Endothelial cell of umbilical vein (primary cell): ENCODE measurements around the gene TBX2. TPM values are rescaled to one million over a fixed set of nuclear protein-coding genes. Genes with fewer than 3 reads are reported as not detected.

ENCODE experiments used
- BruUV-seq: library from RNA; stranded (reverse); fragments of 400-500 nt; replicated peaks from 2 replicates; lab custom pipeline; 2021; lab: Mats Ljungman, UMichigan
- CTCF ChIA-PET: fragments of 300-600, 350-600 bp; sonication (Branson Sonifier 250); formaldehyde crosslinking; loops from one replicate; lab custom pipeline; 2021; ENCODE audit warnings: antibody characterized with exemption, inconsistent platforms; lab: Charles Lee
- POLR2A ChIA-PET: fragments of 300-600, 350-600 bp; sonication (Branson Sonifier 250); formaldehyde crosslinking; loops from one replicate; lab custom pipeline; 2021; ENCODE audit warnings: antibody characterized with exemption, inconsistent platforms; lab: Charles Lee
- DNase-seq: peaks from one replicate; pipeline ENCODE4 v3.0.0-alpha.2; 2011; ENCODE audit warnings: low read depth, low spot score
- FAIRE-seq: peaks from 2 replicates; lab custom pipeline; 2011; peaks lifted over from hg19 to GRCh38; lab: Jason Lieb, UNC
- H2AFZ ChIP-seq: 2 replicates; pipeline ENCODE4 v1.6.0; 2012; ENCODE audit warnings: low read depth, low read length, control low read depth, inconsistent platforms
- H3K27ac ChIP-seq: 2 replicates; pipeline ENCODE4 v1.5.1; 2011; ENCODE audit warnings: low read depth, mild to moderate bottlenecking, control low read depth, low read length, moderate library complexity; ENCODE audit not compliant: insufficient read depth
- H3K27me3 ChIP-seq, 2 experiments: 2 replicates each; pipeline versions ENCODE4 v1.6.0 to v1.6.1; 2011; ENCODE audit warnings: low read length in 2 of 2, mixed read lengths in 1 of 2; ENCODE audit not compliant: control insufficient read depth in 2 of 2, insufficient read depth in 2 of 2
- H3K36me3 ChIP-seq, 2 experiments: 2 replicates in 1 of 2; 3 replicates in 1 of 2; pipeline ENCODE4 v1.5.1; 2011; ENCODE audit warnings: low read length in 2 of 2, mild to moderate bottlenecking in 1 of 2, moderate library complexity in 1 of 2; ENCODE audit not compliant: control insufficient read depth in 2 of 2, insufficient read depth in 2 of 2; ENCODE audit errors: extremely low read depth in 1 of 2
- H3K4me1 ChIP-seq: 3 replicates; pipeline ENCODE4 v1.5.1; 2011; ENCODE audit warnings: mild to moderate bottlenecking, low read length; ENCODE audit not compliant: control insufficient read depth, insufficient read depth; ENCODE audit errors: extremely low read depth
- H3K4me2 ChIP-seq: 2 replicates; pipeline ENCODE4 v1.6.1; 2011; ENCODE audit warnings: low read length, control low read depth, mixed read lengths; ENCODE audit not compliant: insufficient read depth
- H3K4me3 ChIP-seq, 3 experiments: fragments of 200-600 bp in 1 of 3; sonication (generic), shearing (Covaris generic) in 1 of 3; replicated peaks in 1 of 3; 2 replicates each; pipeline ENCODE4 v1.5.1; 2011 to 2016; ENCODE audit warnings: control low read depth in 3 of 3, low read length in 3 of 3, mild to moderate bottlenecking in 2 of 3, inconsistent platforms in 1 of 3, low read depth in 1 of 3, moderate library complexity in 1 of 3; ENCODE audit not compliant: insufficient read depth in 1 of 3
- H3K79me2 ChIP-seq: 2 replicates; pipeline ENCODE4 v1.6.0; 2012; ENCODE audit warnings: low read length, inconsistent platforms; ENCODE audit not compliant: control insufficient read depth, insufficient read depth
- H3K9ac ChIP-seq: replicated peaks from 2 replicates; pipeline ENCODE3; 2011; ENCODE audit warnings: low read length, control low read depth; ENCODE audit not compliant: insufficient read depth; ENCODE audit errors: extremely low read depth
- H3K9me1 ChIP-seq: replicated peaks from 3 replicates; pipeline ENCODE4 v1.6.0; 2011; ENCODE audit warnings: mild to moderate bottlenecking, low read length; ENCODE audit not compliant: control insufficient read depth, insufficient read depth; ENCODE audit errors: extremely low read depth
- H3K9me3 ChIP-seq: replicated peaks from 2 replicates; pipeline ENCODE4 v1.5.1; 2012; ENCODE audit warnings: low read length, inconsistent platforms; ENCODE audit not compliant: control insufficient read depth, insufficient read depth
- H4K20me1 ChIP-seq: replicated peaks from 2 replicates; pipeline ENCODE3; 2011; ENCODE audit warnings: mild to moderate bottlenecking, low read length; ENCODE audit not compliant: control insufficient read depth, insufficient read depth; ENCODE audit errors: extremely low read depth
- CTCF ChIP-seq, 2 donors: IDR thresholded peaks; 1 replicate in 1 of 2; 2 replicates in 1 of 2; pipeline ENCODE4 v1.5.1; 2011; ENCODE audit warnings: low read length in 2 of 2, mild to moderate bottlenecking in 2 of 2, moderate library complexity in 2 of 2, control low read depth in 1 of 2, inconsistent platforms in 1 of 2, low read depth in 1 of 2; ENCODE audit not compliant: insufficient read depth in 1 of 2; ENCODE audit errors: extremely low read depth in 1 of 2
- EZH2 ChIP-seq: IDR thresholded peaks from 2 replicates; pipeline ENCODE4 v1.6.1; 2012; ENCODE audit warnings: borderline replicate concordance, low read depth, mild to moderate bottlenecking, moderate library complexity, low read length, inconsistent platforms; ENCODE audit not compliant: severe bottlenecking
- FOS ChIP-seq: IDR thresholded peaks from 2 replicates; pipeline ENCODE4 v1.6.1; 2011; ENCODE audit warnings: mild to moderate bottlenecking, low read length, moderate library complexity, borderline replicate concordance; ENCODE audit not compliant: insufficient read depth
- GATA2 ChIP-seq: IDR thresholded peaks from 2 replicates; pipeline ENCODE4 v1.7.0; 2011; ENCODE audit warnings: low read depth, mild to moderate bottlenecking, moderate library complexity, mixed read lengths, low read length; ENCODE audit not compliant: insufficient read length, insufficient read depth
- JUN ChIP-seq: IDR thresholded peaks from 2 replicates; pipeline ENCODE4 v1.6.1; 2011; ENCODE audit warnings: borderline replicate concordance, low read depth; ENCODE audit not compliant: insufficient read length, insufficient read depth
- MAX ChIP-seq: IDR thresholded peaks from 2 replicates; pipeline ENCODE4 v1.6.1; 2011; ENCODE audit not compliant: insufficient read depth, insufficient read length
- MYC ChIP-seq: IDR thresholded peaks from one replicate; pipeline ENCODE4 v1.6.1; 2011; ENCODE audit warnings: mild to moderate bottlenecking, low read depth, low read length
- POLR2A ChIP-seq: IDR thresholded peaks from 2 replicates; pipeline ENCODE4 v1.6.1; 2012; ENCODE audit warnings: low read depth, mild to moderate bottlenecking, control low read depth, low read length
- POLR2AphosphoS5 ChIP-seq: IDR thresholded peaks from 2 replicates; pipeline ENCODE4 v1.6.1; 2012; ENCODE audit warnings: low read depth, mild to moderate bottlenecking, control low read depth, low read length, moderate library complexity; ENCODE audit not compliant: insufficient read depth
- dilution Hi-C: fragments of 300-500 bp; cut with MboI; formaldehyde crosslinking; loops from one replicate; pipeline ENCODE4 v1.15.0; 2019; ENCODE audit warnings: low sequenced_read_pairs; ENCODE audit not compliant: extremely low pct_ligation_motif_present
- intact Hi-C: fragments of 100-400 bp; cut with micrococcal nuclease; formaldehyde crosslinking; loops from one replicate; pipeline ENCODE4 v1.10.0; 2022
- polyA plus RNA-seq, 4 experiments: library from polyadenylated mRNA; depleted of rRNA in 3 of 4; stranded (reverse) in 3 of 4; unstranded in 1 of 4; fragments of >200 nt; gene quantifications; 2 replicates each; pipeline versions ENCODE4 v1.2.1 to v1.2.3, GENCODE V29; 2011 to 2012; ENCODE audit warnings: missing spikeins in 1 of 4
- total RNA-seq: library from RNA; stranded (reverse); gene quantifications from 2 replicates; pipeline ENCODE4 v1.2.3, GENCODE V29; 2021

The TBX2 gene
- total and polyA plus RNA-seq, 2 donors (not counting 3 experiments of a cell fraction or from before 2014, with no cell fraction given) = not detected

GRCh38 chr17:61402073-61402541 lies 2.5 kb downstream of the TBX2 start:
- no peak overlapping the region for H3K27ac ChIP-seq
- intact Hi-C loops = no loop called here
- no peak overlapping the region for H2AFZ ChIP-seq
- no peaks in the 10 kb centered on the region for H4K20me1 ChIP-seq
- ChIA-PET POLR2A (no interaction called here), CTCF (no interaction called here)
- TF ChIP-seq GATA2 = no peak
- no peak for TF ChIP-seq EZH2
- TF ChIP-seq CTCF (IDR thresholded peaks at IDR 0.05; ENCODE audit: extremely low read depth in 1 of 2, insufficient read depth in 1 of 2, low read depth in 1 of 2, low read length in 2 of 2) = no peak
- no peak for TF ChIP-seq POLR2AphosphoS5
- no peak for TF ChIP-seq MYC
- TF ChIP-seq POLR2A = no peak
- no peak for TF ChIP-seq MAX
- no peak for TF ChIP-seq JUN
- TF ChIP-seq FOS = no peak
- H3K9ac ChIP-seq = no peak overlapping the region
- H3K4me2 ChIP-seq = no peak overlapping the region
- no TSS peak for BruUV-seq
- H3K79me2 ChIP-seq = no peaks in the 10 kb centered on the region
- H3K27me3 ChIP-seq = peaks cover 78 to 86% of the 10 kb centered on the region in 2 experiments
- H3K36me3 ChIP-seq = no peaks in the 10 kb centered on the region
- DNase-seq = no peak
- dilution Hi-C loops = no loop called here
- FAIRE-seq = no peak
- H3K9me1 ChIP-seq = no peaks in the 10 kb centered on the region
- no peak overlapping the region for H3K4me3 ChIP-seq
- H3K9me3 ChIP-seq = no peaks in the 10 kb centered on the region
- no peaks in the 10 kb centered on the region for H3K4me1 ChIP-seq
